ENCODE data around the gene JCAD.

Gene JCAD

GRCh38 chr10:30045961-30046360, 13.4 kb downstream of the JCAD start:
- DNase-seq, result no peak

- no peak for DNase-seq
Observed at GRCh38 chr10:30043476-30044270, 15.7 kb downstream of the JCAD start.

GRCh38 chr10:30042820-30043219, 16.6 kb downstream of the JCAD start:
- no peak for DNase-seq

- DNase-seq, result no peak
Observed at GRCh38 chr10:30041196-30042105, 17.9 kb downstream of the JCAD start.

GRCh38 chr10:30040597-30040996, 18.8 kb downstream of the JCAD start:
- DNase-seq, result no peak

- no peak for DNase-seq
Observed at GRCh38 chr10:30039988-30040387, 19.4 kb downstream of the JCAD start.

- DNase-seq, result no peak
Observed at GRCh38 chr10:30039567-30039966, 19.8 kb downstream of the JCAD start.

- no peak for DNase-seq
Observed at GRCh38 chr10:30038781-30039536, 20.4 kb downstream of the JCAD start.

GRCh38 chr10:30037620-30038336, 21.6 kb downstream of the JCAD start:
- no peak for DNase-seq

- DNase-seq, result no peak
Observed at GRCh38 chr10:30036811-30037210, 22.6 kb downstream of the JCAD start.

- DNase-seq, result no peak
Observed at GRCh38 chr10:30036341-30036740, 23.0 kb downstream of the JCAD start.

- DNase-seq, result no peak
Observed at GRCh38 chr10:30034433-30035137, 24.8 kb downstream of the JCAD start.

GRCh38 chr10:30032125-30032524, 27.3 kb downstream of the JCAD start:
- DNase-seq, result no peak

GRCh38 chr10:30029872-30030256, 29.5 kb downstream of the JCAD start:
- peak; percentile 0 for DNase-seq

- no peak for DNase-seq
Observed at GRCh38 chr10:30029164-30029871, 30.1 kb downstream of the JCAD start.

GRCh38 chr10:30028738-30029030, 30.7 kb downstream of the JCAD start:
- DNase-seq, result no peak

- DNase-seq, result no peak
Observed at GRCh38 chr10:30028006-30028737, 31.2 kb downstream of the JCAD start.

- peak; percentile 18 for DNase-seq
Observed at GRCh38 chr10:30027057-30028005, 32.1 kb downstream of the JCAD start.

- no peak for DNase-seq
Observed at GRCh38 chr10:30026578-30026977, 32.8 kb downstream of the JCAD start.

GRCh38 chr10:30026080-30026479, 33.3 kb downstream of the JCAD start:
- DNase-seq, result no peak
